Mesothelial cell of epicardium (in vitro differentiated cells): ENCODE data around the gene CADPS. TPM values are rescaled to one million over a fixed set of nuclear protein-coding genes. Genes with fewer than 3 reads are reported as not detected.

ENCODE experiments used
- DNase-seq, 2 experiments: peaks; one replicate each; pipeline ENCODE4 v3.0.0; 2021; ENCODE audit warnings: low spot score in 2 of 2; ENCODE audit not compliant: unreplicated experiment in 2 of 2
- H3K27ac Mint-ChIP-seq: 2 replicates; pipeline ENCODE4 v1.8.0; 2021; ENCODE audit warnings: mixed read lengths
- H3K27me3 Mint-ChIP-seq: 2 replicates; pipeline ENCODE4 v1.8.0; 2021; ENCODE audit warnings: low read depth, mixed read lengths
- H3K36me3 Mint-ChIP-seq: 2 replicates; pipeline ENCODE4 v1.8.0; 2021; ENCODE audit warnings: mixed read lengths
- H3K4me1 Mint-ChIP-seq: 2 replicates; pipeline ENCODE4 v1.8.0; 2021; ENCODE audit warnings: mixed read lengths
- H3K4me3 Mint-ChIP-seq: 2 replicates; pipeline ENCODE4 v1.8.0; 2021; ENCODE audit warnings: mild to moderate bottlenecking, moderate library complexity, mixed read lengths
- H3K9me3 Mint-ChIP-seq: 2 replicates; pipeline ENCODE4 v1.8.0; 2021; ENCODE audit warnings: mixed read lengths
- CTCF ChIP-seq: fragments of 200-600 bp; sonication (generic); IDR thresholded peaks from one replicate; pipeline ENCODE4 v1.5.0; 2021; ENCODE audit warnings: antibody characterized with exemption; ENCODE audit not compliant: unreplicated experiment
- total RNA-seq: library from RNA; stranded (reverse); gene quantifications from 3 replicates; pipeline ENCODE4 v1.2.1, GENCODE V29; 2021

Gene CADPS
- total RNA-seq, 1 donor from 2014 or later = 4.2 TPM

DNA sequence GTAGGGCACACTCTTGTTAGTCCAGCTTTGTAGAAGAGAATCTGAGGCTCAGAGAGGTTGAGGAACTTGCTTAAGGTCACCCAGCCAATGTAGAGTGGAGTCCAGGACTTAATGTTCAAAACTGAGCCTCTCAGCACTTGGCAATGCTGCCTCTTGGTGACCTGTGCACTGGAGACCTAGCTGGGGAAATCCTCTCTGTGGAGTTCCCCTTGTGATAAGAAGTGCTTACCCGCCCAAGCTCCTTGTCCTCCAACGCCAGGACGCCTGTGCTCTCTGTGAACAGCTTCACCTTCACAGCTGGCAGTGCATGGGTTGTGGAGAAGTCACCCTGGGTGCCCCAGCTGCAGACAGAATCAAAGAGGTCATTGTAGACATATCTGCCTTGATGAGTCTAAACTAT is 282.8 kb downstream of the CADPS start:
- no peaks in the 10 kb centered on the region for H3K9me3 Mint-ChIP-seq

GRCh38 chr3:62589078-62589477 is 286.1 kb downstream of the CADPS start:
- TF ChIP-seq CTCF = no peak

More for the DNA sequence above, 282.8 kb downstream of the CADPS start:
- H3K27me3 Mint-ChIP-seq = peaks cover 28% of the 10 kb centered on the region
- H3K4me3 Mint-ChIP-seq = no peak overlapping the region
- no peaks in the 10 kb centered on the region for H3K36me3 Mint-ChIP-seq
- TF ChIP-seq CTCF = no peak
- H3K27ac Mint-ChIP-seq = no peak overlapping the region
- no peak for DNase-seq
- no peaks in the 10 kb centered on the region for H3K4me1 Mint-ChIP-seq

DNA sequence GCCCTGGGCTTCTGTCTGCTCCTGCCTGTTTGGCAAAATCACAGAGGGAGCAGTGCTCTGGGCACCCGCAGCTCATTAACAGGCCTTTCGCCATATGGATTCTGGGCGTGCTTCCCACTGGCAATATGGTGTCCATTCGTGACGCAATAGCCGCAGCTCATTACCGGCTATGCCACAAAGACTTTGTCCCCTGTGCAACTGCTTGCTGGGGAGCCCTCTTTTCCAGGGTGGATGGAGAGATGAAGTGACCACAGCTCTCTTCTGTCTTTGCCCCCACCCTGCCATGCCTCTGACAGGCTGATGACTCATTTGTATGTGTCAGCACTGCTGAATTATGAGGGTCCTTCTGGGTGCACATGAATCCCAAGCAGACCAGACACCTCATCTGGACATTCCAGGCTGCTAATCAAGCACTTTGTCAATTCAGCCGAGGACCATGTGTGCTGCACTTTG is 287.6 kb downstream of the CADPS start:
- no peak for DNase-seq
- Mint-ChIP-seq H3K27me3 (peaks cover 19% of the 10 kb centered on the region), H3K4me1 (no peaks in the 10 kb centered on the region), H3K36me3 (no peaks in the 10 kb centered on the region), H3K27ac (no peak overlapping the region), H3K9me3 (peaks cover 4% of the 10 kb centered on the region), H3K4me3 (no peak overlapping the region)
- no peak for TF ChIP-seq CTCF

More at GRCh38 chr3:62589078-62589477, 286.1 kb downstream of the CADPS start:
- Mint-ChIP-seq H3K4me3 (no peak overlapping the region), H3K27ac (no peak overlapping the region), H3K4me1 (no peaks in the 10 kb centered on the region), H3K27me3 (peaks cover 27% of the 10 kb centered on the region), H3K36me3 (no peaks in the 10 kb centered on the region), H3K9me3 (no peaks in the 10 kb centered on the region)
- DNase-seq = no peak

- H3K27me3 Mint-ChIP-seq = peaks cover 15% of the 10 kb centered on the region
- H3K4me1 Mint-ChIP-seq = no peaks in the 10 kb centered on the region
These were observed 288.0 kb downstream of the CADPS start for GRCh38 chr3:62587169-62587568.

DNA sequence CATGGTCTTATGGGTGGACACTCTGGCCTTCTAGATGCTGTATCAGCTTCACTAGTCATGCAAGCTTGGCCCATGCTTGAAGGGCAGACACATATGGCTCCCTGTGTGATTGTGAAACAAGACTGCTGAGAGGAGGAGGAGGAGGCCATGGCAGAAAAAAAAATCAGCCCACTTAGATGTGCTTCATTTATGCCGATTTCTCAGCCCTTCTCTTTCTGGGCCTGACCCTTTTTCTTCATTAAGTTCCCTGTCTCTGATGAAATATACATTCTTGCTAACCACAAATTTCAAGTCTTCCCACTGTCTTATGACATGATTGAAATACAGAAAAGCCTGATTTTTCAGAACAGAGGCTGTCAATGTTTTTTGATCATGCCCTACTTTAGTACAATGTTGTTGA is 288.9 kb downstream of the CADPS start:
- Mint-ChIP-seq H3K27me3 (peaks cover 11% of the 10 kb centered on the region), H3K9me3 (peaks cover 11% of the 10 kb centered on the region), H3K27ac (no peak overlapping the region), H3K4me1 (no peaks in the 10 kb centered on the region), H3K36me3 (no peaks in the 10 kb centered on the region), H3K4me3 (no peak overlapping the region)
- no peak for TF ChIP-seq CTCF
- DNase-seq = no peak

More at GRCh38 chr3:62587169-62587568, 288.0 kb downstream of the CADPS start:
- Mint-ChIP-seq H3K27ac (no peak overlapping the region), H3K4me3 (no peak overlapping the region), H3K36me3 (no peaks in the 10 kb centered on the region), H3K9me3 (peaks cover 7% of the 10 kb centered on the region)
- DNase-seq = no peak
- no peak for TF ChIP-seq CTCF

GRCh38 chr3:62585861-62586260 is 289.4 kb downstream of the CADPS start:
- Mint-ChIP-seq H3K4me3 (no peak overlapping the region), H3K36me3 (no peaks in the 10 kb centered on the region), H3K4me1 (no peaks in the 10 kb centered on the region), H3K9me3 (peaks cover 12% of the 10 kb centered on the region), H3K27ac (no peak overlapping the region), H3K27me3 (peaks cover 8% of the 10 kb centered on the region)
- no peak for DNase-seq
- no peak for TF ChIP-seq CTCF
